ENCODE results near the gene HIVEP3.

DNA sequence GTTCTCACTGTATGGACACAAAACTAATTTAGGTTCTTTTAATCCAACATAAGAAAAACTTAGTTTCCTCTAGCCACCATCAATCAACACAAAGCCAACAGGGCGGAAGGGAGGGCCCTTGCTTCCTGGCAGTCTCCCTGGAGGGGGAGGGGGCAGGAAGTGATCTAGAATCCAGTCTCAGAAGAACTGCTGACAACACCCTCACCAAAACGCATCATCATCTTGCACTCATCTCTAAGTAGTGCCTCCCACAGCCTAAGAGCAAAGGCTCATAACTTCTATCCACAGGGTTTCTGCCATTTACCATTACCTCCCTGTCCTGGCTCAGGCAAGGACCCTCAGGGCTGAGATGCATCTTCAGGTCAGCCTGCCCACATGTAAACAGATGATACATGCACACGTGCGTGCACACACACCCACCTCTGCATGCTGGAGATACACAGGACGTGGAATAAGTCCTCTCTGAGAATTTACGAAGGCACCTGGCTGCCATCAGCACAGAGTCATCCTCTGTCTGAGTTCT lies 20.5 kb downstream of the HIVEP3 start:
- TF ChIP-seq, protein P1, sequence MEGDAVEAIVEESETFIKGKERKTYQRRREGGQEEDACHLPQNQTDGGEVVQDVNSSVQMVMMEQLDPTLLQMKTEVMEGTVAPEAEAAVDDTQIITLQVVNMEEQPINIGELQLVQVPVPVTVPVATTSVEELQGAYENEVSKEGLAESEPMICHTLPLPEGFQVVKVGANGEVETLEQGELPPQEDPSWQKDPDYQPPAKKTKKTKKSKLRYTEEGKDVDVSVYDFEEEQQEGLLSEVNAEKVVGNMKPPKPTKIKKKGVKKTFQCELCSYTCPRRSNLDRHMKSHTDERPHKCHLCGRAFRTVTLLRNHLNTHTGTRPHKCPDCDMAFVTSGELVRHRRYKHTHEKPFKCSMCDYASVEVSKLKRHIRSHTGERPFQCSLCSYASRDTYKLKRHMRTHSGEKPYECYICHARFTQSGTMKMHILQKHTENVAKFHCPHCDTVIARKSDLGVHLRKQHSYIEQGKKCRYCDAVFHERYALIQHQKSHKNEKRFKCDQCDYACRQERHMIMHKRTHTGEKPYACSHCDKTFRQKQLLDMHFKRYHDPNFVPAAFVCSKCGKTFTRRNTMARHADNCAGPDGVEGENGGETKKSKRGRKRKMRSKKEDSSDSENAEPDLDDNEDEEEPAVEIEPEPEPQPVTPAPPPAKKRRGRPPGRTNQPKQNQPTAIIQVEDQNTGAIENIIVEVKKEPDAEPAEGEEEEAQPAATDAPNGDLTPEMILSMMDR (IDR thresholded peaks at IDR 0.05) = no peak
- TF ChIP-seq POLR2A (IDR thresholded peaks at IDR 0.05) = no peak

Data from esophagus squamous epithelium (tissue), 4 donors.